LNCaP clone FGC (cell line): ENCODE measurements around the gene ULK2.

Experiments used
- DNase-seq: peaks from one replicate; pipeline ENCODE4 v3.0.0-alpha.2; 2011; ENCODE audit warnings: low read depth
- H3K4me3 ChIP-seq: 2 replicates; pipeline ENCODE4 v1.5.1; 2011; ENCODE audit warnings: mild to moderate bottlenecking, low read depth, low read length, control low read depth
- CTCF ChIP-seq: IDR thresholded peaks from 2 replicates; pipeline ENCODE4 v1.5.1; 2012; ENCODE audit warnings: mild to moderate bottlenecking; ENCODE audit not compliant: control insufficient read depth, insufficient read depth; ENCODE audit errors: extremely low read depth

Gene ULK2

GRCh38 chr17:19883537-19884215 is 15.9 kb upstream of the ULK2 start:
- H3K4me3 ChIP-seq: no peak overlapping the region
- no peak for TF ChIP-seq CTCF
- no peak for DNase-seq

GRCh38 chr17:19880393-19880792 is 12.7 kb upstream of the ULK2 start:
- no peak for TF ChIP-seq CTCF
- no peak for DNase-seq

GRCh38 chr17:19877364-19877945 is 9.7 kb upstream of the ULK2 start:
- no peak overlapping the region for H3K4me3 ChIP-seq
- no peak for TF ChIP-seq CTCF
- no peak for DNase-seq

More at GRCh38 chr17:19880393-19880792, 12.7 kb upstream of the ULK2 start:
- no peak overlapping the region for H3K4me3 ChIP-seq

GRCh38 chr17:19876529-19877161 is 8.9 kb upstream of the ULK2 start:
- no peak for TF ChIP-seq CTCF
- DNase-seq: no peak
- H3K4me3 ChIP-seq: no peak overlapping the region

- no peak for DNase-seq
- TF ChIP-seq CTCF: no peak
- H3K4me3 ChIP-seq: no peak overlapping the region
These were observed 6.5 kb upstream of the ULK2 start for GRCh38 chr17:19874256-19874655.

- no peak overlapping the region for H3K4me3 ChIP-seq
- no peak for TF ChIP-seq CTCF
- DNase-seq: no peak
These were observed 5.6 kb upstream of the ULK2 start for GRCh38 chr17:19873346-19873745.
